Measurements from ENCODE around the gene IL12B. TPM values are rescaled to one million over a fixed set of nuclear protein-coding genes. Genes with fewer than 3 reads are reported as not detected.

IL12B gene
- not detected in 2 replicates for total RNA-seq

GRCh38 chr5:159330131-159330800 is at the start of gene IL12B:
Gene IL12B (minus strand): TSS chr5:159330487. CDS start chr5:159326782, 3,705 bp downstream.

Small RNA genes within 50 kb of the gene (small RNA-seq; reads per million reads assigned to genes)
- 0.13 reads per million for gene RNU4ATAC2P (ENCODE audit: low replicate concordance)

Other genes with a start within 250 kb of the IL12B start
- gene EBF1, start 230.6 kb downstream of the IL12B start, total RNA-seq: 3.4 and 6.3 TPM in 2 replicates
- 53.6 and 90.5 TPM in 2 replicates for gene RNF145, start 120.9 kb downstream of the IL12B start, total RNA-seq
- 35.5 and 37.5 TPM in 2 replicates for gene UBLCP1, start 67.2 kb downstream of the IL12B start, total RNA-seq